Effector CD4-positive, alpha-beta T cell (primary cell): ENCODE results near the gene KPNA4.
A peak's percentile ranks its signal among the peaks of the same experiment; 100 is the strongest.
"Not testable (repeated sequence)": the region's sequence is repeated elsewhere in the genome, so short reads cannot be mapped to it uniquely, and the experiment has no call there.

Source experiments
- DNase-seq: peaks from one replicate; pipeline ENCODE4 v3.0.0-alpha.2; 2020
- total RNA-seq: gene quantifications from one replicate; lab custom pipeline; 2026; lab: John Stamatoyannopoulos, UW

The KPNA4 gene
- 150 reads per million, percentile 89 among the genes with 10 or more reads in this experiment for total RNA-seq

DNA sequence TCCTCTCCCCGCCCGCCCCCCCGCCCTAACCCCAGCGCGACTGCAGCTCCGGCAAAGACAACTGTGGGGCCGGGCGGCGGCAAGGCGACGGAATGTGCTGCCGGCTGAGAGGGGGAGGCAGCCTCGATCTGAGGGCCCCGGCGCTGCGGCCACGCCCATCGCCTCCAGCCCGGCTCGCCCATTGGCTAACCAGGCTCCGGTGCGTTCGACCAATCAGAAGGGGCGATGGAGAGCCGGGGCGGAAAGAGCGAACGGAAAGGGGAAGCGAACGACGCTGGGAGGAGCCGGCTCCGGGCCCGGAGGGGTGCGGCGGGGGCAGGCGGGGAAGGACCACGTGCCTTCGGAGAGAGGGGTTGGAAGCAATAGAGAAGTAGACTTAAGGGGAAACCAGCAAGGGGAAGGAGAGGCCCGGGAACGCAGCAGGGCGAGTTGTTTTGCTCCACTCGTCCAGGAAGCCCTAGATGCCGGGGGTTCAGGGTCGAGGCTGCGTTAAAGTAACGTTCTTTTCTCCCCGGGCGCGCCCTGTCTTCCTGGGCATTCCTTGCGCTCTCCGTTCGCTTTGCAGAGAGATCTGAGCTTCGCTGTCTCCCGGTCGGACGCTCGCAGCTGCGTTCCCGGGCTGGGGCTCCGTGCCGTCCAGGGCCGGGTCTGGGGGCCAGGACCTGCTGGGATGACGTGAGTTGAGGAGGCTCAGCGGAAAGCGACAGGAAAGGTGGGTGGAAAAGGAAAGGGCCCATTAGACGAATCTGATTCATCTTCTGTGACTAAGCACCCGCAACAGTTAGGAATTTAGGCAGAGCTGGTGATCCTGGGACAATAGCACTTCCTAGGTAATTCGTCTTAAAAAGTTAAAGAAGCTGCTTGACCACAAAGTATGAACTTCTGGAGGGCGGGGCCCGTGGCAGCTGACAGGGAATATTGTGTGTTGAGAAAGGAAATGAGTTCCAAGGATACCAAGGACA is at the start of gene KPNA4:
TSS of gene KPNA4 (minus strand) at position 130 of the 962 bp plus-strand sequence. CDS start 289 bp downstream, outside the sequence.
- peak; percentile 96 for DNase-seq

GRCh38 chr3:160613661-160614060 is 48.3 kb upstream of the KPNA4 start:
- no peak for DNase-seq

GRCh38 chr3:160612386-160613075 is 47.2 kb upstream of the KPNA4 start:
- no peak for DNase-seq

DNA sequence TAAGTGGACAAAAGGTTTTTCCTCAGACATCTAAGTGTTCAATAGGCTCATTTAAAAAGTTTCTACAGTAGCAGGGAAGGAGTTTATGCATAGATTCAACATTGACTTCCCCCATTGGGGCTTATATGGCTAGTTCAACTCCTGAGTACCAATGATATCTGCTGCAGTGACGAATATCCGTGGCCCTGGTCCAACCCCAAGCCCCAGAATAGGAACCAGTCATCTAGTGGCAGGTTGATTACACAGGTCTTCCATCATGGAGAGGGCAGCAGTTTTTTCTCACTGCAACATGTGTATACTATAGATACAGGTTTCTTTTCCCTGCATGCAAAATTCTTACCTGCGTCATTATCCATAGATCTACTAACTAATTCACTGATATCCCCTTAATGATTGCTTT is 45.8 kb upstream of the KPNA4 start:
- DNase-seq, result no peak

DNA sequence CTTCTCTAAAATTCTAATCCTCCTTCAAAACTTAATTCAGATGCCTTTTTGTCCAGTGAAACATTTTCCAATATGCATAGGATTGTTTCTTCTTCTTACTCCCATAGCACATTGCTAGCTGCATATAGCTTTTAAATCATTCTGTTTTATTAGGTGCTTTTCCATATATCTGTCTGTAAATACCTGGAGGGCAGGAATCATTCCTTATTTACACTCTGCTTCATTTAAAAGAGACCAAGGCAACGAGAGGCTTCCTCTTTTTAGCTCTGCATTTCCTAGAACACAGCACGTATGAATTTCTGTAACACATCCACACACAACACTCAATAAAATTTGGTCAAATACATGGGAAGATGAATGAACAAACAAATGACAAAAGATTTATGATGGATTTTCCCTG is 43.5 kb upstream of the KPNA4 start:
- DNase-seq, result no peak

DNA sequence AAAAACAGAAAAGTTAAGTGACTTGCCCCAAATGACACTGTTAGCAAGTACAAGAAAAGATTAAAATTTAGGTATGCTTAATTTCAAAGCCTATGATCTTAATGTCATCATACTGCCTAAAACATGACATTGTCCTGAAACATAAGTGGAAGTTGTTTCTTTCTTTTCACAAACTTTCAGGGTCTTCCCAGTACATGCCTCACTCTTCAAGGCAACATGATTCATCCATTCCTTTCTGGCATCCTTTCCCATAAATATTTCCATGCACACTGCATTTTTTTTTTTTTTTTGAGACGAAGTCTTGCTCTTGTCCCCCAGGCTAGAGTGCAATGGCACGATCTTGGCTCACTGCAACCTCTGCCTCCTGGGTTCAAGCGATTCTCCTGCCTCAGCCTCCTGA is 42.5 kb upstream of the KPNA4 start:
- DNase-seq, result no peak

DNA sequence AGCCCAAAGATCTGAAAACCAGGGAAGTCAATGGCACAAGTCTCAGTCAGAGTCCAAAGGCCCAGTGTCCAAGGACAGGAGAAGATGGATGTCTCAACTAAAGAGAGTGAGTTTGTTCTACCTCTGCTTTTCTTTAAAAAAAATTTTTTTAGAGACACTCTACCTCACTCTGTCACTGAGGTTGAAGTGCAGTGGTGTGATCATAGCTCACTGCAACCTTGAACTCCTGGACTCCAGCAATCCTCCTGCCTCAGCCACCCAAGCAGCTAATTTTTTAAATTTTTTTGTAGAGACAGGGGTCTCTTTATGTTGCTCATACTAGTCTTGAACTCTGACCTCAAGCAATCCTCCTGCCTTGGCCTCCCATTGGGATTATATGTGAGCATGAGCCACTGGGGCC is 39.9 kb upstream of the KPNA4 start:
- no peak for DNase-seq

DNA sequence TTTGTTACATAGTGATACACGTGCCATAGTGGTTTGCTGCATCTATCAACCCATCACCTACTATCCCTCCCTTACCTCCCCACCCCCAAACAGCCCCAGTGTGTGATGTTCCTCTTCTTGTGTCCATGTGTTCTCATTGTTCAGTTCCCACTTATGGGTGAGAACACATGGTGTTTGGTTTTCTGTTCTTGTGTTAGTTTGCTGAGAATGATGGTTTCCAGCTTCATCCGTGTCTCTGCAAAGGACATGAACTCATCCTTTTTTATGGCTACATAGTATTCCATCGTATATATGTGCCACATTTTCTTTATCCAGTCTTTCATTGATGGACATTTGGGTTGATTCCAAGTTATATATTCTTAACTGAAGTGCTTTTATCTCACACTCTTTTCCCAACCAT is 38.5 kb upstream of the KPNA4 start:
- DNase-seq, result not testable (repeated sequence)

- DNase-seq, result no peak
These were observed 36.9 kb upstream of the KPNA4 start for GRCh38 chr3:160602259-160602658.

- no peak for DNase-seq
These were observed 35.9 kb upstream of the KPNA4 start for GRCh38 chr3:160601288-160601687.

DNA sequence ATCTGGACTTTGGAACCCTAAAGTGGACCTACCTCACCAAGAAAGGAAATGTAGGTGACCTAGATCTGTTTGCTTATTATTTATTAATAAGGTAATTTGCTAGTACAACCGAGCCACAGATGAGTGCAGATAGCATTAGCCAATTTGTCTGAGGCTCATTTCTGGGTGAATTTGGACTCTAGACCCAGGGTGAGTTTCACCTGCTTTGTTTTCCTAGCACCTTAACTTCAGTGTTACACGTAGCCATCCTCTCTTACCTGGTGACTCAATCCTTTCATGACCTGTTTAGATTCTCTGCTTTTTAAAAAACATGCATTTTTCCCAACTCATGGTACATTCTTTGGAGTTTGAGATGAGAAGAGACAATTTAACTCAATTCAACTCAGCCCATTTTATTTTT is 33.5 kb upstream of the KPNA4 start:
- DNase-seq, result no peak

GRCh38 chr3:160588023-160588422 is 22.7 kb upstream of the KPNA4 start:
- DNase-seq, result no peak

DNA sequence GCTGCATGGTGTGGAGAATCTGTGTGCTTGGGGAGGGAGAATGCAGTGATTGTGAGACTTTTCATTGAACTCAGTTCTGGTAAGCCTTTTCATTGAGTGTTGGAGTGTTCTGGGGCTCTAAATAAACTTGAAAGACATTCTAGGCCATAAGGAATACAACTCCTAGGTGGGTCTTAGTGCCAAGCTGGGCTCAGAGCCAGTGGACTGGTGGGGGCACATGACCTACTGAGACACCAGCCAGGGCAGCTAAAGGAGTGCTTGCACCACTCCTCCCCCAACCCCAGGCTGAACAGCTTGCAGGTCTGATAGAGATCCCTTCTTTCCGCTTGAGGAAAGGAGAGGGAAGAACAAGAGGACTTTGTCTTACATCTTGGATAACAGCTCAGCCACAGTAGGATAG is 21.7 kb upstream of the KPNA4 start:
- no peak for DNase-seq

- DNase-seq, result no peak
These were observed 21.3 kb upstream of the KPNA4 start for GRCh38 chr3:160586679-160587078.

- no peak for DNase-seq
These were observed 18.1 kb upstream of the KPNA4 start for GRCh38 chr3:160583451-160583850.

DNA sequence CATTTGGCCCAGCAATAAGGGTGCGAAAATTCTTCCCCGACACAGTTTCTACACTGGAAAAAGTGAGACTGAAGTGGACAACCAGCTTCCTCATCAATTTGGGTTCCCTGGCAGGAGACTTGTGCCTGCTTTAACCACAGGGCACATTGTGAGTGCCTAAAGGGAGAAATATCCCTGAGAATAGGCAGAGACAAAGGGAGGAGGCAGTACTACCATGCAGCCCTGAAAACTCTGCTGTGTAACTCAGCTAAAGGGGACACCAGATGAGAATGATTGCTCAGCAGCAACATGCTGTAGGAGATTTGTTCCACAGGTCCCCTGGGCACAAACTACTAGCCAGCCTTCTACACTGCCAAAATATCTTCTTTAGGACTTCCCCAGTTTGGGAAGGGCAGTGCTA is 15.6 kb upstream of the KPNA4 start:
- no peak for DNase-seq

- no peak for DNase-seq
These were observed 12.3 kb upstream of the KPNA4 start for GRCh38 chr3:160577556-160578195.

DNA sequence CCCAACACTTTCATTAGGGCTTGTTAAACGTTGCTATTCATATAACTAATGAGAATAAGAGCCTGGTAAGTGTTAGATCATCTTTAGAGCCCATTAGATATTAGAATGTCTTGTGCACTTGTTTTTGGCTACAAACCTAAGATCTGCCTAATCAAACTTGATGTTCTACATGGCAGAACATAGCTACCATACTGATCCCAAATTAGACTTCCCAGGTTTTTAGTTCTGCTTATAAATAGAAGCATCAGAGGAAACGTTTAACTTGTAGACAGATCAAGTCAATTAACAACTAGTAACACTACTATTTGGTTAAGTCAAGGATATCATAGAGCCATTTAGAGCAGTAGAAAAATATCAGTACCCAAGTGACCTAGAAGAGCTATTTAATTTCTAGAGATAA is 11.7 kb upstream of the KPNA4 start:
- no peak for DNase-seq

GRCh38 chr3:160576621-160577020 is 11.2 kb upstream of the KPNA4 start:
- DNase-seq, result no peak

DNA sequence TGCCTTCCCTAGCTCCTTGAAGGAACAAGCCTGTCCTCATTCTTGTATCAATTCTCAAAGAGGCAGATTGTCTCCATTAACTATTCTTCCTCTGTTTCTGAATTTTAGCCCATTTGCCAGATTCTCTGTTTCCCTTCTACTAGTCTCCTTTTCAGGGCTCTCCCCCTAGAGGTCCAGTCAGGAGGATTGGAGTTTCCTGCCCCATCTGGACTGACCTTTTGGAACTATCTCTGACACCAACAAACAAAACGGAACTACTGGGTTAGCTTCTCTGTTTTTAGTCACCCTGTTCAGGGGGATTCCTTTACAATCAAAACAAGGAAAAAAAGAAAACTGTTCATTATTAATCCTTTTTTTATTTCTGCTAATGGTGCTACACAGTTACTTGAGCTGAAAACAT is 10.2 kb upstream of the KPNA4 start:
- no peak for DNase-seq

GRCh38 chr3:160574636-160575035 is 9.3 kb upstream of the KPNA4 start:
- no peak for DNase-seq

DNA sequence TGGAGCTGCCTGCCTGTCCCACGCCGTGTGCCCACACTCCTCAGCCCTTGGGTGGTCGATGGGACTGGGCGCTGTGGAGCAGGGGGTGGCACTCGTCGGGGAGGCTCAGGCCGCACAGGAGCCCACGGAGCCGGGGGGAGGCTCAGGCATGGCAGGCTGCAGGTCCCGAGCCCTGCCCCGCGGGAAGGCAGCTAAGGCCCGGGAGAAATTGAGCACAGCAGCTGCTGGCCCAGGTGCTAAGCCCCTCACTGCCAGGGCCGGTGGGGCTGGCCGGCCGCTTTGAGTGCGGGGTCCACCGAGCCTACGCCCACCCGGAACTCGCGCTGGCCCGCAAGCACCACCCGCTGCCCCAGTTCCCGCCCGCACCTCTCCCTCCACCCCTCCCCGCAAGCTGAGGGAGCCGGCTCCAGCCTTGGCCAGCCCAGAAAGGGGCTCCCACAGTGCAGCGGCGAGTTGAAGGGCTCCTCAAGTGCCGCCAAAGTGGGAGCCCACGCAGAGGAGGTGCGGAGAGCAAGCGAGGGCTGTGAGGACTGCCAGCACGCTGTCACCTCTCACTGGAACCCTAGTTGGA is 8.7 kb upstream of the KPNA4 start:
- DNase-seq, result not testable (repeated sequence)
